Keratinocyte (primary cell): Measurements from ENCODE around the gene FAAP20.

Experiments used
- CTCF ChIP-seq, 3 experiments: IDR thresholded peaks in 1 of 3; conservative IDR thresholded peaks in 1 of 3; optimal IDR thresholded peaks in 1 of 3; 2 replicates in 2 of 3; 3 replicates in 1 of 3; pipeline versions ENCODE3 to v1.5.1; 2011; ENCODE audit warnings: low read length in 3 of 3, mild to moderate bottlenecking in 3 of 3, moderate library complexity in 2 of 3, control low read depth in 1 of 3, inconsistent platforms in 1 of 3; ENCODE audit not compliant: insufficient read depth in 2 of 3; ENCODE audit errors: extremely low read depth in 1 of 3
- EZH2 ChIP-seq: IDR thresholded peaks from one replicate; pipeline ENCODE4 v1.6.1; 2012; ENCODE audit warnings: inconsistent platforms, mild to moderate bottlenecking, low read length, moderate library complexity

DNA sequence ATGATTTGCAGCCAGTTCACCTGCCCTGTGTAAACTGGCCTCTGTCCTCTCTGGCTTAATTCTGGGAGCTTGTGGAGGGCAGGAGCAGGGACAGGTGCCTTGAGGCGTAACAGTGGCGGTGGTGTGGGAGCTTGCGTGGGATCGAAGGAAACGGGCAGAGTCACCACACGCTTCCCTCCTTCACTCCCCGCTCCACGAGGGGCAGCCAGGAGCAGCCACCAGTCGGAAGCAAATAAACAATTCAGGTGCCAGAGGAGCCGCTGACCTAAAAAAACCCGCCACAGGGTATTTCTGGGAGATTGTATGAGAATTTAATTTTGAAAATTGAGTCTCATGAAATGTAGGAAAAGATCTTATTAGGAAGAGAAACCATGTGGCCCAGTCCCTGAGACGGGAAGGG lies 26.0 kb downstream of the FAAP20 start:
- TF ChIP-seq CTCF (optimal IDR thresholded peaks at IDR 0.05 in 1 of 3, IDR thresholded peaks at IDR 0.05 in 1 of 3, conservative IDR thresholded peaks at IDR 0.05 in 1 of 3; ENCODE audit: extremely low read depth in 1 of 3, insufficient read depth in 2 of 3, low read length in 3 of 3): no peak
- TF ChIP-seq EZH2: no peak
